Astrocyte of the cerebellum (primary cell): ENCODE results near the gene ABTB2.

Source experiments
- DNase-seq: peaks from one replicate; pipeline ENCODE4 v3.0.0-alpha.2; 2011; ENCODE audit warnings: low read depth
- H3K4me3 ChIP-seq: 2 replicates; pipeline ENCODE4 v1.5.1; 2011; ENCODE audit warnings: mild to moderate bottlenecking, low read depth, low read length, moderate library complexity
- CTCF ChIP-seq: IDR thresholded peaks from 2 replicates; pipeline ENCODE4 v1.5.1; 2012; ENCODE audit warnings: low read length, low read depth, moderate library complexity, mild to moderate bottlenecking; ENCODE audit errors: missing control alignments
- in situ Hi-C: cut with HindIII; loops from 2 replicates; pipeline ENCODE4 v1.10.0; 2017; ENCODE audit warnings: low sequenced_read_pairs

ABTB2 gene

GRCh38 chr11:34344768-34345539 is 12.9 kb downstream of the ABTB2 start:
- DNase-seq = peak; percentile 52
- H3K4me3 ChIP-seq = no peak overlapping the region
- in situ Hi-C loops = no loop called here
- no peak for TF ChIP-seq CTCF

GRCh38 chr11:34344410-34344767 is 13.4 kb downstream of the ABTB2 start:
- in situ Hi-C loops = no loop called here
- no peak for DNase-seq
- H3K4me3 ChIP-seq = no peak overlapping the region
- TF ChIP-seq CTCF = no peak

GRCh38 chr11:34343686-34344085 is 14.1 kb downstream of the ABTB2 start:
- no peak overlapping the region for H3K4me3 ChIP-seq
- in situ Hi-C loops = no loop called here
- TF ChIP-seq CTCF = no peak
- DNase-seq = no peak

- in situ Hi-C loops = no loop called here
- TF ChIP-seq CTCF = no peak
- H3K4me3 ChIP-seq = no peak overlapping the region
- peak; percentile 87 for DNase-seq
These were observed 14.7 kb downstream of the ABTB2 start for GRCh38 chr11:34343153-34343552.

GRCh38 chr11:34341931-34342533 is 15.8 kb downstream of the ABTB2 start:
- in situ Hi-C loops = no loop called here
- TF ChIP-seq CTCF = no peak
- DNase-seq = no peak

GRCh38 chr11:34341096-34341495 is 16.7 kb downstream of the ABTB2 start:
- in situ Hi-C loops = no loop called here
- no peak for TF ChIP-seq CTCF
- no peak overlapping the region for H3K4me3 ChIP-seq
- DNase-seq = no peak

More at GRCh38 chr11:34341931-34342533, 15.8 kb downstream of the ABTB2 start:
- no peak overlapping the region for H3K4me3 ChIP-seq
